ENCODE data around the gene FOXO1. TPM values are rescaled to one million over a fixed set of nuclear protein-coding genes. Genes with fewer than 3 reads are reported as not detected.

FOXO1 gene
- total RNA-seq, 1 donor from 2014 or later, result 19.9 TPM

DNA sequence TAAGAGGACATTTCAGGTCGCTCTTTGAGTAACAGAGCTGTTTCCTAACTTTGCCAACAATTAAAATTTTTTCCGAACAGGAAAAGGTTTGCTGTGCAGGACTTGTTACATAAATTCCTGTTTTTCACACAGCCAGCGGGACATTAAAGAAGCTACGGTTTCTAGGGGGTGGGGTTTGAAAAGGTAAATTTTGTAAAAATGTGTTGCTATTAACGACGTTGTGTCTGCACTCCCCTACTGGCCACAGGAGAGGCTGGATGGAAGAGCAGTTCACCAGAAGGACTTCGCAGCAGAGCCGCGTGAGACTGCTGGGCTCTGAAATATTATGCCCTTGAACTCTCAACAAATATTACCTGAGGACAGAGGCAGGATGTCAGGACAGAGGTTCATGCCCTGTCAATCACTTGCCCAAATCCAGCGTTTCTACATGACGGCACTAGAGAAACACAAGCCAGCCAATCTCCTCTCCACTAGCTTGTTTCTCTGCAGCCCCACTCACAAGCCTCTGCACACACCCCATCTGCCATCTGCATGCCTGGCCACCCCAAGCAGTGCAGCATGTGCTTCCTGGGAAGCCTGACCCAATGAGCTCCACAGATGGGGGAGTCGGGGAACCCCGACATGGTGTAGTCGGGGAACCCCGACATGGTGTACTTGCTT is 102.0 kb downstream of the FOXO1 start:
- intact Hi-C loops (cut with DNase I), result no loop called here
- Histone ChIP-seq H3K27ac (no peak overlapping the region), H3K36me3 (peaks cover 5% of the 10 kb centered on the region), H3K9me3 (no peaks in the 10 kb centered on the region), H3K4me1 (peaks cover 68% of the 10 kb centered on the region), H3K27me3 (ENCODE audit: low read depth) (no peaks in the 10 kb centered on the region), H3K4me3 (no peak overlapping the region)
- DNase-seq, result no peak
- TF ChIP-seq, protein P1, sequence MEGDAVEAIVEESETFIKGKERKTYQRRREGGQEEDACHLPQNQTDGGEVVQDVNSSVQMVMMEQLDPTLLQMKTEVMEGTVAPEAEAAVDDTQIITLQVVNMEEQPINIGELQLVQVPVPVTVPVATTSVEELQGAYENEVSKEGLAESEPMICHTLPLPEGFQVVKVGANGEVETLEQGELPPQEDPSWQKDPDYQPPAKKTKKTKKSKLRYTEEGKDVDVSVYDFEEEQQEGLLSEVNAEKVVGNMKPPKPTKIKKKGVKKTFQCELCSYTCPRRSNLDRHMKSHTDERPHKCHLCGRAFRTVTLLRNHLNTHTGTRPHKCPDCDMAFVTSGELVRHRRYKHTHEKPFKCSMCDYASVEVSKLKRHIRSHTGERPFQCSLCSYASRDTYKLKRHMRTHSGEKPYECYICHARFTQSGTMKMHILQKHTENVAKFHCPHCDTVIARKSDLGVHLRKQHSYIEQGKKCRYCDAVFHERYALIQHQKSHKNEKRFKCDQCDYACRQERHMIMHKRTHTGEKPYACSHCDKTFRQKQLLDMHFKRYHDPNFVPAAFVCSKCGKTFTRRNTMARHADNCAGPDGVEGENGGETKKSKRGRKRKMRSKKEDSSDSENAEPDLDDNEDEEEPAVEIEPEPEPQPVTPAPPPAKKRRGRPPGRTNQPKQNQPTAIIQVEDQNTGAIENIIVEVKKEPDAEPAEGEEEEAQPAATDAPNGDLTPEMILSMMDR (IDR thresholded peaks at IDR 0.05), result no peak
- ATAC-seq, result peak; percentile 38 to 45

DNA sequence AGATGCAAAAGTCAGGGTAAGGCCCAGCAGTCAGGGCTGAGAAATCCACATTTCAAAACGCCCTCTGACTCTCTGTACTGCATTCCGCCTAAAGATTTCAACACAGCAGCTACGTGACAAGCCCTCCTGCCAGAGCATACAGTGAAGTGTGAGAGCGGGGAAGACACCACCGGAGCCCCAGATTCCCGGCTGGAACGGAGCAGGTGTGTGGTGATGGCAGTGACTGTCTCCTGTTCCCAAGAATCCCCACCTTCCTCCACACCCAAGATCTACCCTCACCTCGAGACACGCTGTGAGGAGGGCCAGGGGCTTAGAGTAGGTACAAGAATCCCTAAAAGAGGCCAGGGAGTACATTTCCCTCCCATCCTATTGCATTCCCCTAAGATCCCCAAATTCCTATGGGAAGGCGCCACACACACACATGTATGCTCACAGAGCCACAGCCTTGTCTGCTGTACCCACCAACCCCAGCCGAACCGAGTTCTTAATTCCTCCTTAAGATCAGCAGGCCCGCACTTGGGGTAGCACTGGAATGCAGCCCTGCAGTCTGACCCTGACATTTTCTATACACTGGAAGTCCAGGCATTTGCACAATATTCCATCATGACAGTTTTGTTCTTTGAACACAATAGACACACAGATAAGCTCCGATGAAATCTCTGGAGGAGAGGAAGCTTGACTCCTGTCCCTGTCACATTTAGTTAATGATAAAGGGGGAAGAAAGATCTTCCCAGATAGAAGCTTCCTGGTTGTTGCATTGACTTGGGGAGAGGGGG is 102.9 kb downstream of the FOXO1 start:
- TF ChIP-seq, protein P1 (IDR thresholded peaks at IDR 0.05), result no peak
- H3K4me3 ChIP-seq, result peak overlapping the region; percentile 4
- intact Hi-C loops (cut with DNase I), result no loop called here
- H3K4me1 ChIP-seq, result peaks cover 60% of the 10 kb centered on the region
- no peaks in the 10 kb centered on the region for H3K9me3 ChIP-seq
- H3K36me3 ChIP-seq, result peaks cover 10% of the 10 kb centered on the region
- ATAC-seq, result peak; percentile 59 to 72
- peak overlapping the region; percentile 20 for H3K27ac ChIP-seq
- no peak for DNase-seq
- H3K27me3 ChIP-seq (ENCODE audit: low read depth), result no peaks in the 10 kb centered on the region

DNA sequence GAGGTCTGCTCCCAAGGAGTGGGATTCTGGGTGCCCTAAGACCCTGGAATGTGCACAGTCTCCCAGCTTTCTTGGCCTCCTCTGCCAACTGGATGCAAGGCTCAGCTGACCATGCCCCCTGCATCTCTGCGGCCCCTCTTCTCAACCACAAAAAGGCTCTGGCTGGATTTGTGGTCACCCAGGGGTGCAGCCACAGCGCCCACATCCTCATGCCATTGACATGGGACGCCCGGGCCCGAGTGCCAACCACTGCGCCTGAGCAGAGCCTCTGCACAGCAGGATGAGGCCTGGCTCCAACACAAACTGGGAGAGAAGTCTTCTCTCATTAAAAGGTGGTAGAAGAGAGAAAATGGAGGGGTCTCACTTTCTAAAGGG is 103.5 kb downstream of the FOXO1 start:
- Histone ChIP-seq H3K27me3 (ENCODE audit: low read depth) (no peaks in the 10 kb centered on the region), H3K4me1 (peaks cover 60% of the 10 kb centered on the region), H3K27ac (peak overlapping the region; percentile 38), H3K36me3 (peaks cover 10% of the 10 kb centered on the region), H3K4me3 (no peak overlapping the region), H3K9me3 (no peaks in the 10 kb centered on the region)
- TF ChIP-seq, protein P1 (IDR thresholded peaks at IDR 0.05), result no peak
- intact Hi-C loops (cut with DNase I), result no loop called here
- peak; percentile 17 to 44 for ATAC-seq
- DNase-seq, result peak; percentile 54

DNA sequence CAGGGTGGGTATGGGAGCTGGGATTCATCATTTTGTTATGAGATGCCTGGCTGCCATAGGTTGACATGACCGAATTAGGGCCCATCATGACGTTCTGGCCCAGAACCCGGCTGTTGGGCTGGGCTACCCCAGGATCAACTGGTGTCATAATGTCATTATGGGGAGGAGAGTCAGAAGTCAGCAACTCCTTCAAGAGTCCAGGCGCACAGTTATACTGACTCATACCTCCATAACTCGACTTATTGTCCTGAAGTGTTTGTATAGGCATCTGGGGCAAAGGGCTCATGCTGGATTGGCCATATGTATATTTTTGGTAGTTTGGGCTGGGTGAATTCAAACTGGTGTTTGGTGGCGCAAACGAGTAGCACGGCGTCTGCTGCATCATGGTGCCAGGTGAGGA is 106.5 kb downstream of the FOXO1 start:
- Histone ChIP-seq H3K36me3 (peaks cover 10% of the 10 kb centered on the region), H3K4me1 (peaks cover 56% of the 10 kb centered on the region), H3K27ac (no peak overlapping the region), H3K27me3 (ENCODE audit: low read depth) (no peaks in the 10 kb centered on the region), H3K4me3 (no peak overlapping the region), H3K9me3 (no peaks in the 10 kb centered on the region)
- ATAC-seq (no peak), DNase-seq (no peak)
- intact Hi-C loops (cut with DNase I), result no loop called here
- TF ChIP-seq, protein P1 (IDR thresholded peaks at IDR 0.05), result no peak

DNA sequence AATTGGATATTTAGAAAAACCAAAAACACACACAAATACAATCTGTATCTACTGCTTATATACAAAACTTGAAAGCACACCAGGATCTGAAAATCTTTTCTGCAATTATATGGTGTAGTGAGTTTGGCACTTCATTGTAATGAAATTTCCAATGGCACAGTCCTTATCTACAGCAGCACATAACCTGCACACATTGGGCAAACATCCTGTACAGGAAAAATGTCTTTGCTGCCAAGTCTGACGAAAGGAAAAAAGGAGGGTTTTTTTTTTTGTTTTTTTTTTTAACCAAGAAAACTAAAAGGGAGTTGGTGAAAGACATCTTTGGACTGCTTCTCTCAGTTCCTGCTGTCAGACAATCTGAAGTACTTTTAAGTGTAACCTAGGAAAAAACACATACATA is 107.8 kb downstream of the FOXO1 start:
- no peaks in the 10 kb centered on the region for H3K27me3 ChIP-seq (ENCODE audit: low read depth)
- H3K4me3 ChIP-seq, result no peak overlapping the region
- intact Hi-C loops (cut with DNase I), result no loop called here
- TF ChIP-seq, protein P1 (IDR thresholded peaks at IDR 0.05), result no peak
- H3K27ac ChIP-seq, result no peak overlapping the region
- DNase-seq, result no peak
- H3K36me3 ChIP-seq, result peaks cover 10% of the 10 kb centered on the region
- H3K9me3 ChIP-seq, result no peaks in the 10 kb centered on the region
- ATAC-seq, result peak in 1 of 2 donors; percentile 37
- H3K4me1 ChIP-seq, result peaks cover 44% of the 10 kb centered on the region
